HG02610 (cell line): Measurements from ENCODE around the gene TMEM87B.

Source experiments
- ATAC-seq: cut with Tn5 transposase; IDR thresholded peaks from one replicate; pipeline ENCODE4 v1.9.1; 2021; ENCODE audit warnings: mild to moderate bottlenecking, moderate library complexity; ENCODE audit not compliant: unreplicated experiment

TMEM87B gene

GRCh38 chr2:112163541-112163981 lies 108.5 kb downstream of the TMEM87B start:
- ATAC-seq, result no peak

- ATAC-seq, result no peak
Observed at GRCh38 chr2:112164876-112165275, 109.8 kb downstream of the TMEM87B start.

- no peak for ATAC-seq
Observed at GRCh38 chr2:112165296-112165695, 110.2 kb downstream of the TMEM87B start.

GRCh38 chr2:112166806-112167499 lies 111.9 kb downstream of the TMEM87B start:
- ATAC-seq, result no peak

GRCh38 chr2:112168422-112169124 lies 113.5 kb downstream of the TMEM87B start:
- ATAC-seq, result no peak
